ENCODE measurements around the gene NFASC.

The NFASC gene

DNA sequence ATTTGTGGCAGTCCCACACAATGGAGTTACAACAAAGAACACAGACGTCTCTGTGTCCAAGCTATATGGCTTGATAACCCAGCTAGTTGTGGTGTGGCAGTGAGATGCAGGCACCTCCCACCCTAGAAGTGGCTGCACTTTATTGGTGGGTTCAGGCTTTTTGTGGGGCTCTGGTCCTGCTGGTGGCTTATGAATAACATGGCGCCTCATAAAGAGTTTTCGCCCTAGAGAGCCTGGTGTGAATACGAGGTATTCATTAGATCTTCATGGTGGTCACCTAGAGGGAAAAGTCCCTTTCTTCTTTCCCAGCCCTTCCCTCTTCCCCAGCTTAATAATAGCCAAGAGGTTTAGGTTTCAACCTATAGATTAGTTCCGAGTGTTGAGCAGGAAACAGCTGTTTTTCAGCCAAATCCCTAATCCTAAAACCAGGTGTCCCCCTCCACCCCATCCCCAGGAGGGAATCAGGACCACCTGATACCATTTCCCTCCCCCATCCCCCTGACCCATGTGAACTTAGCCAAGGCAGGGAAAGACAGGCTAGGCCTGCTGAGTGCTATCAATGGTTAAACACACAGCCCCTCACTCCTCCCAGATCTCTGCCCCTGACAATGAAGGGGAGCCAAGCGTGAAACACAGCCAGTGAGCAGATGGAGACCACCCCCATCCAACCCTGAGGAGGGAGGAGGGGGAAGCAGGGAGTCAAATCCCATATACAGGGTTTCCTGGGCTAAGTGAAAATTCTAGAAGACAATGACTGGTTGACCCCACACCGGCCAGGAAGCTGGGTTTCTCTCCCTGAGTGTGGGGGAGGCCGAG lies 58.2 kb downstream of the NFASC start:
- DNase-seq (ENCODE audit: low read depth) = no peak

DNA sequence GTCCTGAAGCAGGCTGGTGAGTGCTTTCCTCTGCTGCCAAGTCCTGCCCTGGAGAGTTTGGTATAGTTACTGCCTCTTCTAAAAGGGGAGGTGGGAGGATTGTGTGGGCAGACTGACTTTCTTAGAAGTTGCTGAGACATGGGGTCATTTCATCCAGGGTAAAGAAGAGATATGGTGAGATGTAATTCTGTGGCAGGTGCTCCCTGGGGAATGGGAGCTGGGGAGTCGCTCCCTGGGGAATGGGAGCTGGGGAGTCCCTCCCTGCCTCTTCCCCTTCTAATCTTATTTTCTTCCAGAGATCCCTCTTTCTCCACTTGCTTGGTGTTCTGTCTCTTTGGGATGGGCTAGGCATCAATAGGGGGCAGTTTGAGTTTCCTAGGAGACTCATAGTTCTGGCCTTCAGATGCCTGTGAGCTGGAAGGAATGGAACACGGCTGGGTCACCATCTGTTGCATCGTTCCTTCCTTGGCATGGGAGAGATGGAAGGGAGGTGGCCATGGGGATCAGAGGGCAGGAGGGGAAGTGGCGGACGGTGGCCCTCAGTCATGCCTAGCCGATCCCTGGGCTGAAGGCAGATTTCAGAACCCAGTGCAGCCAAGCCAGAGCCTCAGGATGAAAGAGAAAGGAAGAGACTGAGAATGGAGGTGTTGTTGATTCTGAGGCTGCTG lies 59.0 kb downstream of the NFASC start:
- DNase-seq (ENCODE audit: low read depth) = no peak

DNA sequence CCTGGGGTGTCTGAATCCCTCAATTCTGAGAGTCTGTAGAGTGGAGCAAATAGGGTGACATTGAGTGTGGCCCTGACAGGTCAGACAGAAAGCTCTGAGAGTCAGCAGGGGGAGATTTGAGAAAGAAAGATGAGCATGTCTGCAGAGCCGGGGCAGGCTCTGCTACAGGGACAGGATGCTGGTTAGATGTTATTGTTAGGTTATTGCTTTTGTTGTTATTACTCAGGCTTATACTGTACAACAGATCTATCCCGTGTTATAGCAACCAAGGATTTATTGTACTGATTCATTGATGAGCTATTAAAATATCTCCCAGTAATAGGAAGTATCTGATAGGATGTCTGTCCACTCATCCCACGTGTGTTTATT lies 59.5 kb downstream of the NFASC start:
- DNase-seq (ENCODE audit: low read depth) = no peak

DNA sequence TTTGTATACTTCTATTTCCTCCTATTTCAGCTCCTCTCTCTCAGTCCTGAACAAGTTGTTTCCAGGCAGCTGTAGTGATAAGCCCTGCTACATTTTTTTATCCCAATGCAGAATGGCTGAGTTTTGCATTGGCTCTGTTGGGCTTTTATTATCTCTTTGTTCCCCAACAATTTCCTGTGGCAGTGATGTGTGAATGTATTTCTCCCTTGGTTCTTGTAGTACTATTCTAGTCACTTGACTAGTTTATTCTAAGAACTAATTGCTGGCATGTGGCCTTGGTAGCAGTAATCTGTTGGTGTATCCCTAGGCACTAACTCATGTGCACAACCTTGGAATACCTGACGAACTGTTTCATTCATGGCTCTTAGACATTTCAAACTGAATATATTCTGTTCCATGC lies 60.7 kb downstream of the NFASC start:
- no peak for DNase-seq (ENCODE audit: low read depth)

DNA sequence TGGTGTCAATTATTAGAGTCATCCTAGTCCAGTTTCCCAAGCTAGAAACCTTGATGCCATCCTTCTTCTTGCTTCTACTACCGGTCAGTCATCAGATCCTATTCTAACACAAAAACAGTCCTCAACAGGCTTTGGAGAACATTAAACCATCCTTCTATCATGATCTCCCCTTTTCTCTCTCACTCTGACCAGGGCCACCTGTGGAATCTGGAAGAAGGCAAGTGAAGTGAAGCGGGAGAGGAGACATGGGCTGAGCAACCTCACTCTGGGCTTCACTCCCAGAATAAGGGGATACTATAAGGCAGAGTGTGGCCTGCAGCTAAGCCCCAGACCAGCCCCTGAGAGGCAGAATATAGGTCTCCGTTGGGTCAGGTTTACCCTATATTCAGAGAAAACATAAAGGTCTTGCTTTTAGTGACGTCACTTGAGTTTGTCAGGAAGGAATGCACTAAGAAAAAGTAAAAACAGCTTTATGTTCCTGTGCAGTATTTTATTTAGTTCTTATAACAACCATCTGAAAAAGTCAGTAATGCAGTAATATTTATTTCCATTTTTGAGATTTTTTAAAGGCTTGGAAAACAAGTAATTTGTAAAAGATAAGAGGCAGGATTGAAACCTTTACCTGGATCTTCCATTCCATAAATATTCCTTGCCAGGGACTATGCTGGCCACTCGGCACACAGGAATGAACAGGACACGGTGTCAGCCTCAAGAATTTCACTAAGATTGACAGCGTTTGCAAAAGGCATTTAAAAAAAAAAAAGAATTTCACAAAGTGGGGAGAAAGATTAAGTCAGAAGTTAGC lies 61.3 kb downstream of the NFASC start:
- DNase-seq (ENCODE audit: low read depth) = no peak

DNA sequence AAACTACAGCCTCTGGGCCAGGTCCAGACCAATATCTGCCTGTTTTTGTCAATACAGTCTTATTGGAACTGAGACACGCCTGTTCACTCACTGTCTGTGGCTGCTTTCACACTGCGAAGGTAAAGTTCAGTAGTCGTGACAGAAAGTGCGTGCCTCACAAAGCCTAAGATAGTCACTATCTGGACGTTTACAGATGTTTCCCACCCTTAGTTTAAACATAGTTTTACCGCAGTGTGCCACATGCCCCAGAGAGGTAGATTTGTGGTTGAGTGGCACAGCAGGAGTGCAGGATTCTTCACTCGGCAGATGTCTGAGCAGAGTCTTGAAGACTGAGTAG lies 61.9 kb downstream of the NFASC start:
- DNase-seq (ENCODE audit: low read depth) = no peak

DNA sequence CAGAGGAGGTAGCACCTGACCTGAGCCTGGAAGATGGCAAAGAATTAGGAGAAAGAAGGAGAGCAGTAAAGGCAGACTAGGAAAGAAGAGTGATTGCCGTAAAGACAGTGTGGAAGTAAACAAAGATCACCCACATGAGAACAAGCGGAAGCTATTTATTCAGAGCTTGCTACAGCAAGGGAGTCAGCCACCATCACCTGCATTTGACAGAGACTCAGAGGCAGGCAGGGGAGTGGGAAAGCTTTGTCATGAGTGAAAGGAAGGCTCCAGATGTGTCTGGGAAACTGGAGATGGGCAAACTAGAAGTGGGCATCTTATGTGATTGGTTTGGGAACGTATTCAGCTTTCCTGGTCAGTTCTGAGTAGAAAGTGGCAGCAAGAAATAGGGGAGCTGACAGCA lies 64.5 kb downstream of the NFASC start:
- no peak for DNase-seq (ENCODE audit: low read depth)

DNA sequence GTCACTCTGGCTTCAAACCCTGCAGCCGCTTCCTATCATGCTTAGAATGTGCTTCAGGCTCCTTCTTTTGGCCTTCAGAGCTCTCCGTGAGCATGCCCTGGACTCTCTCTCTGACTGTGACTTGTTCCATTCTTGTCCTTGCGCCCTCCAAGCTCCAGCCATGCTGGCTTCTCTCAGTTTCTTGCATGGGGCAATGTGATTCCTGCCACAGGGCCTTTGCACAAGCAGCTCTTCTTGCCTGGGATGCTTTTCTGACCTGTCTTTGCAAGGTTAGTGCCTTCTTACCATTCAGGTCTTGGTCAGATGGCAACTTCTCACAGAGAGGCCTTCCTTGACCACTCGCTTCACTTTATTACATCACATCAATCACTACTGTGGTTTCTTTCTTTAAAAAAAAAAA lies 66.1 kb downstream of the NFASC start:
- DNase-seq (ENCODE audit: low read depth) = no peak

DNA sequence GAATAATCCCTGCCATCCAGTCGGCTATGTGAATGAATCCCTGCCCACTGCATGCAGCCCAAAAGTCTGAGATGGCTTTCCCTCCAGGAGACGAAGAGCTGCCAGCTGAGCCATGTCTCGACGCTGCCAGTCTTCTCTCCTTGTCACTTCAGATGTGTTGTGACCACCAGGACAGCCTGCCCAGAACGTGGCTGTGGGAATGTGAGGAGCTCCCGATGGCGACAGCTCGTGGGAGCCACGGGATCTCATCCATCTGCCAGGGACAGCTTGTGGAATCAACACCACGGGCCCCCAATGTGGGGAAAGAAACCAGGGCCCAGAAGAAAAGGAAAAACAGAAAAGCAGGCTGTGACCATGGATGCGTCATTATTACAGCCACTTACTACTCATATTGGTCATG lies 67.2 kb downstream of the NFASC start:
- no peak for DNase-seq (ENCODE audit: low read depth)

DNA sequence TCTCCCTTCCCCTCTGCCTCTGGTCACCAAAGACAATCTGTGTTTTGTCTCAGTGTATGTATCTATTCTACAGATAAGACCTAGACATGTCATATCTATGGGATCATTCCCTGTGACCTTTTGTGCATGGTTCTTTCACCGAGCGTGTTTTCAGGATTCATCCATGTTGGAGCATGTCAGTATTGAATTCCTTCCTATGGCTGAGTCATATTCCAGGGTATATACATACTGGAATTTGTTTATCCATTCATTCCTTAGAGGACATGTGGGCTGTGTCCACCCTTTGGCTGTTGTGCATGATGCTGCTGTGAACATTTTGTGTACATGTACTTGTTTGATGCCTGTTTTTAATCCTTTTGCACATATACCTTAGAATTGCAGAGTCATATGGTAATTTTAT lies 69.9 kb downstream of the NFASC start:
- no peak for DNase-seq (ENCODE audit: low read depth)

DNA sequence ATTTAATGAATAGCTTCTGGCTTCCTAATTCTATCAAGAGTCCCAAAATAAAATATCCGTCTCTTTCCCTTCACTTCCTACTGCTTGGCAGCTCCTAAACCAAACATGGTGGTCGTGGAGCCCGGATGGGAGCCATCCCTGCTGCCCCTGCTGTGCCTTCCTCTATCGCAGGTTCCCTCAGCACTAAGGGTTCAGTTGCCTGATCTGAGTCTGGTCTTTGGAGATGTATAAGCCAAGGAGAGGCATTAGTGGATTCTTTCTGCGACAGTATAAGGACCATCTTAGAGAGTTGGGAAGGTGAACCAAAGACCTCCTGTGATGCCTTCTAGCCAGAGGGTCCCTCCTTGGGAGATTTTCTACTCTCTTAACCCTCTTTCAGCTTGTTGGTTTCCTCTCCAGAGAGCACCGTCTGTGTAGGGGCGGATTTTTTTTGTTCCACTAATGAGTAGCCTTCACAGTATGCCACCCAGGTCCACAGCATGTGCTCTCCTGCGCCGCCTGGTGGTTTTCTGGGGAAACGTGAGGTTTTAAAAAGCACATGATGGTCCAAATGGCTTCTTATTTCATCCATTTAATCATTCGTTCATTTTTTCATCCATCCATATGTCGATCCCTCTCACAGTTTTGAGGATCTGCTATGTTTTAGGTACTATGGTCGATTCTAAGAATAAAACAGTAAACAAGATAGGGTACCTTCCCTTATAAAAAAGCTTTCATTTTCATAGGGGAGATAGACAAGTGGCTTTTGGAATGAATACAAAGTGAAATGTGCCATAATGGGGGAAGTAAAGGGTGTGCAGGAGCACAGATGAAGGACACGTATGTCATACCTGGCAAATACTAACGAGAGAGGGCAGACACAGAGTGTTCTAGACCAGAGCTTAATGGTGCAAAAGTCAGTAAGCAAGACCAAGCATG lies 71.0 kb downstream of the NFASC start:
- DNase-seq (ENCODE audit: low read depth) = peak; percentile 20

DNA sequence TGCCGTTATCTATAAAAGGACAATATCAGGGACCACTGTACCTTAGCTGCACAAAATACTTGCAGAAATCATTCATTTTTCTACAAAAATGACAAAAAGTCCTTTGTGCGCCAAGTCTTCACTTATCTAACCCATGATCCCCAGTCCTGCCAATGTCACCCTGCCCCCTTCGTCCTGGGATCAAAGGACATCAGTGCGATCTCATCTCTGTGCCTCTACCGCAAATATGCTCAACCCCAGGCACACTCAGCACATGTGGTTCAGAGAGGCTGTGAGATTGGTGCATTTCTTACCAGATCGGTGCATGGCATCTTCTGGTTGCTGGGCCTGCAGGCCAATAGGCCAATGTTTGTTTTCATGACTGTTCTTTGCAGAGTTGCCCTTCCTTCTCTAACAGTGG lies 72.8 kb downstream of the NFASC start:
- no peak for DNase-seq (ENCODE audit: low read depth)

DNA sequence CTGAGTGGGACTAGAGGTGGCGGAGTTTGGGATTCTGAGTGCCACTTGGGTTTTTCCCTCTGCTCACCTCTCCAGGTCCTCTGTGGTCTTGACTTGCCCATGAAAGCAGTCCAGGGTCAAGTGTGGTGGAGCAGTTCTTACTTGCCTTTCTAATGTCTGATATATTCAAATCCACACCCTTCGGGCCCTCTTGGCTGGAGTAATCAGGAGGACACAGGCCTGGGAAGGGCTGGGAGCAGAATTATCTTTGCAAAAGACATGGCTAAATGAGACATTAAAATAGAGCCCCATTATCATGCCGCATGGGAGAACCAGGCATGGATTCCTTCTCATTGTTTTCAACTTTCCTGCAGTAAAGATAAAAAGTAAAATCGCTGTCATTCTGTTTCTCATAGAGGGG lies 74.0 kb downstream of the NFASC start:
- DNase-seq (ENCODE audit: low read depth) = no peak

DNA sequence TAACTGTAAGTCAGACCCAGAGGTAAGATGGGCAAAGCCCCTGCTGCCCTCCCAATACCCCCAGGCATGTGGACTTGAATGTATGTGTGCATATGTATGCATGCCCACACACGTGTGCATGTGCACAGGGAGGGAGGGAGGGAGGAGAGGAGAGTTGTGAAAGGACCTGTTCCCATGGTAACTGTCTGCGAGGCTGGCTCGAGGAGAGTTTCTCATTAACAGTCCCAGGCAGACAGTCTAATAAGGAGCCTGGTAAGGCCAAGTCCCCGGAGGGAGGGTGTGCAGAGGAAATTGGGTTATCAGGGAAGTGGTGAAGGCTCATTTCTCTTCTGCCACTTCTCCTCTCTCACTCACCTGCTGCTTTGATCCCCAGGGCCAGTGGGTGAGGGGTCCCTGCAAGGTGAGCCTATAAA lies 74.9 kb downstream of the NFASC start:
- no peak for DNase-seq (ENCODE audit: low read depth)

DNA sequence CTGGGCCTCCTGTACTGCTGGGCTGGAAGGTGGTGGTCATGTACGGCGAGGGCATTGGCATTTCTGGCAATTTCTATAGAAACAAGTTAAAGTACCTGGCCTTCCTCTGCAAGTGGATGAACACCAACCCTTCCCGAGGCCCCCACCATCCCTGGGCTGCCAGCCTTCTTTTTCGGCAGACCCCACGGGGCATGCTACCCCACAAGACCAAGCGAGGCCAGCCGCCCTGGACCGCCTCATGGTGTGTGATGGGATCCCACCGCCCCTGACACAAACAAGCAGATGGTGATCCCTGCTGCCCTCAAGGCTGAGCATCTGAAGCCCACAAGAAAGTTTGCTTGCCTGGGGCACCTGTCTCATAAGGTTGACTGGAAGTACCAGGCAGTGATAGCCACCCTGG lies 76.0 kb downstream of the NFASC start:
- no peak for DNase-seq (ENCODE audit: low read depth)

DNA sequence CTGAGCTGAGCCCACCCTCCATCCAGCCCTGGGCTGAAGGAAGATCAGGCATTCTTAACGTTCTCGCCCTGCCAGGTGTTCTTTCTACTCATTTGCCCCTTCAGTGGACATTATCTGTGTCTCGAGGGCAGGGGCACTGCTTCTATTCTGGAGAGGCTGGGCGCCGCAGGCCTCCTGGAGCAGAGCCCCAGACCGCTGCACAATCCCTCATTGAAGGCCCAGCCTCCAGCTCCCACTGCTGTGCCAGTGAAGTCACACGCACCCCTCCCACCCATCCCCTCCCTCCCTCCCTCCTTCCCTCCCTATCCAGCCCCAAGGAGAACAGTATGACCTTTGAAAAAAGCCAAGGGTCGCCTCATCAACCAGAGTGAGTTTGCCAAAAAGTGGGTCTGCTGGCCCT lies 76.7 kb downstream of the NFASC start:
- DNase-seq (ENCODE audit: low read depth) = no peak

DNA sequence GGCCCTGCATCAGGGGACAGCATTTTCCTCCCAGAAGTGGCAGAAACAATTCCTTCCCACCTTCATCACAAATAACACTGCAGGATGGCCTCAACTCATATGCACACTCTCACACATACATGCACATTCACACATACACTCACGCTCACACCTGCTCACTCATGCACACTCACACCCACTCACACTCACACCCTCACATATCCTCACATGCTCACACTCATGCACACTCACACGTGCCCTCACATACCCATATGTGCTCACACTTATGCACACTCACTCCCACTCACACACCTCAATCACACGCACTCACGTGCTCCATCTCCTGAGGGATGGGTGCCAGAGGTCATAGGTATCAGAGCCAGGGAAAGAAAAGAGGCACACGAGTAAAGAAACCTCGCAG lies 77.1 kb downstream of the NFASC start:
- no peak for DNase-seq (ENCODE audit: low read depth)

DNA sequence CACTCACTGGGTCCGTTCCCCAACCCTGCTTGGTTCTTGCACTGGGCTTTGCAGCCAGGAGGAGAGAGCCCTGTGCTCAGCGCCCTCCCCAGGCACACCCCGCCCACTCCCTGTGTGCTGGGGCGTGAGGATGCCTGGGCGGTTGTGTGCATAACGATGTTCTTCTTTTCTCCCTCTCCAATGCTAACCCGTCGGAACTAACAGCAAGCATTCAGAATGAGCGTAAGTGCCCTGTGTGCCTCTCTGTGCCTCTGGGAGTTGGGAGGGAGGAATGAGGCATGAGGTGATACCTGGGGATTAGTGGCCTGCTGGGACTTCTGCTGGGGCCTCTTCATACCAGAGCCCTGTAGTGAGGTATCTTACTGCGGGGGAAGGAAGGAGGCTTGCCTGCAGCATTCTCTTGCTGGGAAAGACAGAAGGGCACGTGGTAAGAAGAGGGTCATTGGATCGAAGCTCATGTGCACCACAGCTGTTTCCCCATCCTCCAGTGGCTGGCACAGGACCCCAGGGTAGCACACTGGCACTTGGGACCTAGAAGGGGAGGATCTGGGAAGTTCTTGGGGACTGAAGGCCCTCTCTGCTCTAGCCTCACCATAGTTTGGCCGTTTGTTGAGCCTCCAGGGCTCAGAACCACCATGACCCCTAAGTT lies 79.8 kb downstream of the NFASC start:
- DNase-seq (ENCODE audit: low read depth) = no peak

DNA sequence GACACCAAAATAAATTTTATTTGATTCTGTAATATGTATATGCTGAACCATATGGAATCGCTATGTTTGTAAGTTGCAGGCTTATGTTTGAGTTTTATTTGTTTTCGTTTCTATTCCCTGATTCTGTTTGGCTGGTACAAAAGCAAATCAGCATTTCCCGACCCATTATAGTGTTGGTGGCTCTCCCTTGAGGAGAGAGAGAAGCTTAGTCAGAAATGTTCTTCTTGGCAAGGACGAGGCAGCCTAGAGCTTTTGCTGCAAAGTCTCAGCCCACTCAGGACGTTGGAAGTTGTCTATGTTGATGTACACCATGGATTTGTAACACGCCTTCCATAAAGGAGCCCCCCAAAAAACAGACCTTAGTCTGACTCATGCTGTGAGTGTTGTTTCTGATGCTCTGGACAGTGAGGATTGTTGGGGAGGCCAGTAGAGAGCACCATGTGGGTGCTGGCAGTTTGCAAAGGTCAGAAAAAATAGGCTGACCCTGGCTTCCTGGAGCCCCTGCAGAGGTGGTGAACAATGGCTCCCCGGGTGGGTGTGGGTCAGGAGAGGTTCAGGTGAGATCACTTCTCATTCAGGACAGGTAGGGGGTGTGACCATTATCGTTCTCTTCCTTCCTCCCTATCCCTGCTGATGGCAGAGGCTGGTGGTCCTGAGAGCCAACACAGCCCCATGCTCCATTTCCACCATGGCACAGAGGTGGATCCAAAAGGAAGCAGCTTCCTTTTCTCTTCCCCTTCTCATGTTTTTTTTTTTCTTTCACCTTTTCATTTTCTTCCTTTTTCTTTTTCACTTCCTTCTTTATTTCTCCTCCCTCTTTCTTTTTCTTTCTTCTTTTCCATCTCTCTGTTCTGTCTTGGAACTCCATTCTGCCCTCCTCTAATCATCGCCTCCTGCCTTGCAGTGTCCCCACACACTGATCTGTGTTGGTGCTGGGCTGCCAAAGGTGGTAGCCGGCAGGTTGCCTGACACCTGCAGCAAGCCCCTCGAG lies 88.0 kb downstream of the NFASC start:
- no peak for DNase-seq (ENCODE audit: low read depth)

DNA sequence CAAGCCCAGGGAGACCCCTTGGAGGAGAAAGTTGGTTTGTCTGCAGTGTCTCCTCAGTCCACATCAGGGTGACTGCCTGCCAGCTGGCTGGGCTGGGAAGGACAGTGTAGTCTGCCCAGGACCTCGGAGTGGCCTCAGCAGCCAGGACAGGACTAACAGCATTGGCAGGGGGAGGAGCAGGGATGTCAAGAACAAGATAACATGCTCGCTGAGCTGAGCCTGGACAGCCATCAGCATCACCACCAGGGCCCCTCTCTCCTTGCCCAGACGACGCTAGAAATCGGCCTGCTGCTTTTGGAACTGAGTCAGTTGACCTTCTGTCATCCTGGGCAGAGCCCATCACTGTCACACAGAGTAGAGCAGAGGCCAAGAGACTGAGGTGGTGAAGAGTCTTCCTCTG lies 88.7 kb downstream of the NFASC start:
- DNase-seq (ENCODE audit: low read depth) = no peak
